NCI-H1436 treated with DMSO at 0.1 percent for 48 hours (cell line): ENCODE data around the gene EHD4.

Source experiments
- DNase-seq: peaks from one replicate; lab custom pipeline; 2025; lab: John Stamatoyannopoulos, UW

EHD4 gene

DNA sequence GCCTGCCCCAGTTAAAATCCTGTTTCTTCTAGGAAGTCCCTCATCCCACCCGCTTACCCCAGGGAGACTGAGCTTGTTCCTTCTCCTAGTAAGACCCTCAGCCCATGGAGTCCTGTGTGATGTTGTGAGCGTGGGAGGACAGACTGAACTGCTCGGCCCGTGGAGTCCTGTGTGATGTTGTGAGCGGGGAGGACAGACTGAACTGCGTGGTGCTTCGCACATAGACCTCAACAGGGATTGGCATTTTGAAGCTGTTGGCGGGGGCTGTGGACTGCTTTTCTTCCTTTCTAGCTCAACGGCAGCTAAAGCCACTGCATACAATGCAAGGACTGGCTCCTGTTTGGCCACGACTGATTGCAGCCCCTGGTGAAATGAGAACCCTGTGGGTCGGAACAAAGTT, 76.9 kb downstream of the EHD4 start:
- no peak for DNase-seq

DNA sequence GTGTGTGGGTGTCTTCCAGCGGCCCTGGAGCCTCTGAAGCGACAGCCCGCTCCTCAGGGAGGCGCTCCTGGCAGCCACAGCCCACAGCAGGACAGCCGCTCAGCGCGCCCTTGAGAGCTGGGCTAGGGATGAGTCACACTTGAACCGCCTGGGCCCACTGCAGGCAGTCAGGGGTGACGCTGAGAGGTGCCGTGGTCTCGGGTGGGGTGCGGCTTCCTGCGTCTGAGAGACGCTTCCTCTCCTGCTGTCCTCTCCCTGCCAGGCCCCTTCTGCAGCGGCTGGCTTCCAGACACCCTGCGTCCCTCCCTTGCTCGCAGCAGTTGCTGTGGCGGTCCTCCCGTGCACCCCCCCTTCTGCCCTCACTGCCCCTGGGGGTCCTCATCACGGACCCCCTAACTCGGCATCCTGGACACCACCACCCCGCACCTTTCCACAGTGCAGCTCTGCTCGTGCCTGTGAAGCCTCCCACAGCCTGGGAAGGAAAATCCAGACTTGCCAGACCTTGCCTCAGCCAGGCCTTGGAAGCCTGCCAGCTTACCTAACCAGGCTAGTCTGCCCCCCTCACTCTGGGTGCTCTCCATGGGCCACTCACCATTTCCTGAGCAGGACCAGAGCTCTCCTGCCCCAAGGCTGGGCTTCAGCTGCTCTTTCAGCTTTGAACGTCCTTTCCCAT, 77.4 kb downstream of the EHD4 start:
- no peak for DNase-seq

DNA sequence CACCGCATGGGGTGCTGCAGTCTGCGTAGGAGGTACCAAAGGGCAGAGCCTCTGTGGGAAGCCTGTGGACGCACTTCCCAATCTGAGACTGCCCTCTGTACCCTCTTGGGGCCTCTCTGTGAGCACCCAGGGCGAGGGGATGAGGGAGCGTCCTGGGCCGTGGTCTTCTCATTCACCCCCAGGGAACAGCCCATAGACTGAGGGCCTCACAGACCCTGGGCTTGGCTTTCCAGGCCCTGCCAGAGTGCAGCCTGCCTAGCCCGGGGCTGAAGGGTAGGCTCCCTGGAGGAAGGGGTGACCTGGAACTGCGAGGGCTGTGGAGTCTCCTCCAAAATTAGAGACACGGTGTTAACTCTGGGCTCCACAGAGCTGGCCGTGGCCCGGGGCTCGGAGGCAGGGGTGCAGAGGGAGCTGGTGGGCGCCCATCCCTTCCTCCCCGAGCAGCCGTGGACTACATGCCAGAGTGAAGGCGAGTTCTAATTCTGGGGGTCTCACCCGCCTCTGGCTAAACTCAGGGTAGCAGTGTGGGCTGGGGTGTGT, 78.0 kb downstream of the EHD4 start:
- no peak for DNase-seq

DNA sequence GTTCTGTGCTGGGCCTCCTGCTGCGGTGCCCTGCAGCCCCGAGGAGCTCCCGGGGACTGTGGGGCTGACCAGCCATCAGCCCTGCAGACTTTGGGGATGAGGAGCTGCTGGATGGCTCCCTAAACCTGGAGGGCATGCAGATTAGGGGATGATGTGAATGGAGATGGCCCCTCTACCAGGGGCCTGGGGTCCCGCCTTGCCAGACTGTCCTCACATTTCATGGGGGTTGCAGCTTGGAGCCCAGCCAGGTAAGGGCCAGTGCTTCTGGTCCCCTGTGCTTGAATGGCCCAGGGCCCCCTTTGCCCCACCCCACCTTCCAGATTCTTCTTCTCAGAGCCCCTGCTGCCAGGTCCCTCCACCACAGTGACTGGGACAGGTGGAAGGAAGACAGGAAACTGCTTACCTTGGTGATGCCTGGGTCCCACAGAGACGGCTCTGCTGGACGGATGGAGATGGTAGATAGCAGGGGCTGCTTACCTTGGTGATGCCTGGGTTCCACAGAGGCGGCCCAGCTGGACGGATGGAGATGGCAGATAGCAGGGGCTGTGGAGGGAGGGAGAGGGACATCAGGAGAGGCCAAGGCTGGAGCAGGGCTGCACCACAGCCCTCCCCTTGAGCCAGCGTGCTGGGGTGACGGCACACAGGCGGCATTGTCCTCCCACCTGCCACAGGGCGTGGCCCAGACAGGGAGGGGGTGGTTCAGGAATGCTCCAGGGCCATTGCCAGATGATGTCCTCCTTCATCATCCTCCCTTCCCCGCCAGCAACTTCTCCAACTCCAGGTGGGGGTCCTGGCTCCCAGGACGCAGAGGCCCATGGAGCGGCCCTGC, 78.7 kb downstream of the EHD4 start, which contains the start of gene SPTBN5:
Gene SPTBN5 (minus strand): TSS at position 632 of the 829 bp plus-strand sequence. CDS start 556 bp downstream, at position 76.
- no peak for DNase-seq

DNA sequence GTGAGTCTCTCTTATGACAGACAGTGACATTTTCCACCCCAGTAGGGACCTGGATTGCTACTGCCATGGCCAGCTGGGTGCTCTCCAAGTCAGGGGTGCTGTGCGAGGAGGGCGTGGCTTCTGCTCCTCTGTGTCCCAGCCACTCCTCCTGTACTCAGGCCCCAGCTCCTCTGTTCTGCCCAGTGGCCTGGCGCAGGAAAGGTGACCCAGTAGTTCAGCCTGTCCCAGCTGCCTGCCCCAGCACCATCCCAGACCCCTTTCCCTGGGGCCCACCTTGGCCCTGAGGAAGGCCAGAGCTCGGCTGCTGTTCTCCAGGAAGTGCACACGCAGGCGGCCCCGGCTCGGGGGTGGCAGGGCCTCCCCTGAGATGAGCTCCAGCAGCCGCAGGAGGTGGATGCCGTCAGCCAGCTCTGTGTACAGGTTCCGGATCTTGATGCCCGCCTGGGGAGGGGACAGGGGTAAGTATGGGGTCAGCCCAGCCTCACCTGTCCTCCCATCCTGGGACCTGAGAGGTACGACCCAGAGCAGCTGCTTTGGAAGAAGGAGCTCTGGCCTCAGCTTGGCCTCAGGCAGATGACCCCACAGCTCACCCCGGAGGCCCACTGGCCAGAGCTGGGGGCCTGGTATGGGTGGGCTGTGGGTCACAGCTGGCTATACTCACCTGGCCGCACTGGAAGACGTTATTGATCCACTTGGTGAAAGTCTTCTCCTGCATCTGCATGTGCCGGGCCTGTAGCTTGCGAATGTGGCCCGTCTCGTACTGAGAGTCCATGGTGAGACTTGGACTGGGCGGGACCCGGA, 79.5 kb downstream of the EHD4 start:
- DNase-seq, result no peak

DNA sequence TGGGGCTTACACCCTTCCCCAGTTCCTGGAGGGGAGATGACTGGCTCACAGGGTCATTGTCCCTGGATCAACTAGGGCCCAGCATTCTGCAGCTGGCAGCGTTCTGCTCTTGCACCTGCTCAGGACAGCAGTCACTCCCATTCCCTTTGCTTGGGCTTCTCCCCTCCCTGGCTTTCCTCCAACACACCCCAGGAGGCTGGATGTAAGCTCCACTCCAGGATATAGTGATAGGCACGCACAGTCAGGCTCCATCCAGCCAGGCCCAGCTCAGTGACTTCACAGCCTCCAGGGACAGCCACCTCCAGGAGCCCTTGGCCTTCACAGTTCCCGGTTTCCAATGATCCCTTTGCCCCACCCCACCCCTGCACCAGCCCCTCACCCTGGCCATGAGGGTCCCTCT, 80.4 kb downstream of the EHD4 start:
- no peak for DNase-seq

DNA sequence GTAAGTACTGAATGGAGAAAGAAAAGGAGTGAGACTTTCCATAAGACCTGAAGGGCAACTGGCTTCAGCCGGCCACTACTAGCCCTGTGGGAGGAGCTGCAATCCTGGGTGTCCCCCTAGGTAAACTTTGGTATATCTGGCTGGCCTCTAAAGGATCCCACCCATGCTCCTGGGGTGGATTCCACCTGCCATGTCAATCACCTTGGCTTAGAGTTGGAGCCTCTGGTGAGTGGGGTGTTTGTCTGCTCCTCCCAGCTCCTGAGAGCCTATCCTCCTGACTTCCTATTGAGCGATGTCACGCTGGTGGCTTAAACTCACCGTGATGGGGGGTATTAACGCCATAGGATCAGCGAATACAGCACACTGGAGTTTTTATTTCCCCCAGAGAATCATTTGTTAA, 81.1 kb downstream of the EHD4 start:
- DNase-seq, result no peak

DNA sequence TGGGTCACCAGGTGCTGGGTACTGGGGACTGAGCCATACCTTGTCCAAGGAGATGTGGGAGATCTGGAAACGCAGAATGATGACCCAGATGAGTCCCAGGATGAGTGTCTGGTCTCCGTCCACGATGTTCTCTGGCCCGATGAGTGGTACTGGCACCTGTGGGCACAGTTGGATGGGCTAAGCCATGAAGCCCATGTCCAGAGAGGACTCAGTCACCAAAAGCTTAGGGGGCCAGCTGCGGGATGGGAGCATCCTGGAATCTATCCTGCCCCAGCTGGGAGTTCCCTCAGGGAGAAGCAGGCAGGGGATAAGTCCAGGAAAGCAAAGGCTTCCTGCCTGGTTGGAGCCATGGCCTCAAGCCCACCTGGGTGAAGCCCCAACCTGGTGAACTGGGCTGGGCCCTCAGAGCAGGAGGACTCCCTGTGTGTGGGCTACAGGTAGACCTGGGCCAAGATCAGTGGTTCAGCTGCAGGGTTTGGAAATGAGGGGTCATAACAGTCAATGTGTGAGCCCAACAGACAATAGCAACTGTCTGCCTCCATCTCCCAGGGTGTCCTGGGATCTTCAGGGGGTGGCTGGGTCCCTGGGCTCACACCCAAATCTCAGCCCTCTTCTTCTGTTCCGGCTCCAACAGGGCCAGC, 82.2 kb downstream of the EHD4 start:
- DNase-seq, result no peak

DNA sequence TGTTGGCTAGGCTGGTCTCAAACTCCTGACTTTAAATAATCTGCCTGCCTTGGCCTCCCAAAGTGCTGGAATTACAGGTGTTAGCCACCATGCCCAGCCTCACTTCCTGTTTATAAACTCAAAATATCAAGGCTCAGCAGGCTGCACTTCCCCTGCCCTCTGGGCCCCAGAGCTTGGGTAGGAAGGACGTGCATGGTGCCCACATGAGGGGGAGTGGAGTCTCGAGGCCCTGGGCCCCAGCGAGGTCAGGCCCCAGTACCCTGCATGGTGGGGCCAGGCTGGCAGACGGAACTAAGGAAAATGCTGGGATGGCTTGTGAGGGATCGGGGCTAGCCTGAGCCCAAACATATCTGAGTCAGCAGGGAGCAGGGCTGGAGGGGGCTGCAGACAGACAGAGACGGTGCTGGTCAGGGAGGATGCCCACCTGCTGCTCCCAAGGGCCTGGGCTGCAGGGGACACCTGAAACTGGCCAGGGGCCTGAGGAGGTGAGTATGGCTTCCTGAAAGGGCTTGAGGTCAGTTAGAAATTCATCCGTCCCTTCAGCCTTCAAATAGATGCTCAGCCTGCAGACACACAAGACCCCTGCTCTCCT, 83.6 kb downstream of the EHD4 start:
- DNase-seq, result no peak

DNA sequence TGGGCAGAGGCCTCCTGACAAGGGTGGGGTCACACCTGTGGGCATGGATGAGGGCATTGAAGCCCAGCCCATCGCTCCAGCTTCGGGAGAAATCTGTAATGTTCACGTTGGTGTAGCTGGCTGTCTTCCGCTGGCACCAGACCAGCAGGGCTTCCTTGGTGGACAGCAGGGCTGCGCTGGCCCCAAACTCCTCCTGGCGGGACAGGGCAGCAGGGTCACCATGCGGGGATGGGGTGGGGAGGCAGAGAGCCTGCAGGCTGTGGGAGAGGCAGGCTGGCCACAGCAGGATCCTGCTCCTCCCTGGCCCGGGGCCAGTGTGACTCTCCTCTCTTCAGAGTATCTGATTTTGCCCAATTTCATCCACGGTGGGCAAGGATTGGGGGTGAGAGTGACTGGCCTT, 84.5 kb downstream of the EHD4 start:
- no peak for DNase-seq

DNA sequence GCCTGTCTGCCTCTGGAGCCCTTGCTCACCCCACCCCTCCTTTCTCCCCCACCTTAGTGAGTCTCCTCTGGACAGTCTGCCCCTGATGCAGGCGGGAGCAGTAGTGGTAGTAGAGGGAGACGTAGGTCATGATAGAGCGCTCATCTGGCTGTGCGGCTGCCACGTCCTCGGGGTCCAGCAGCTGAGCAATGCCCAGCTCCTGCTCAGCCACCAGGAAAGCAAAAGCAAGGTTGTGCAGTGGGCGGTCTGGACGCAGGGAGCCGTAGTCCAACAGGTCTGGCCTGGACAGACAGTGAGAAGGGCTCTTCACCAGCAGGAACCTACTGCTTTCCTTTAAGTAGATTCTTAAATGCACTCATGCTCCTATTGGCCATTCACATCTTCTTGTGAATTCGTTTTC, 85.2 kb downstream of the EHD4 start:
- no peak for DNase-seq

DNA sequence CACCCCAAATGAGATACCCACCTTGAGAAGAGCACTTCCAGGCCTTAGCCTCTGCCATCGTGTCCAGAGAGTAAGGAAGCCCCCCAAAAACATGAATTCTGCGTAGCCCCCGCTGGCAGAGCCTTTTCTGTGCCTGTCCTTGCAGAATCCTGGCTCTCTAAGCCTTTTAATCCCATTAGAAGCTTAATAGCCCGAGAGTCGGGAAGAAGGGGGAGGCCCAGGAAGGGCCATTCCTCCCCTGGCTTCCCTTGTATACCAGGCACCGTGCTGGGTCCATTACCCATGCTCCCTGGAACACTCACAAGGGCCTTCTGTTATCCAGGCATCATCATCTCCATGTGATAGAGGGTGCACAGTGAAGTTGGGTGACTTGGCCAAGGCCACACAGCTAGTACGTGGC, 85.6 kb downstream of the EHD4 start:
- no peak for DNase-seq

DNA sequence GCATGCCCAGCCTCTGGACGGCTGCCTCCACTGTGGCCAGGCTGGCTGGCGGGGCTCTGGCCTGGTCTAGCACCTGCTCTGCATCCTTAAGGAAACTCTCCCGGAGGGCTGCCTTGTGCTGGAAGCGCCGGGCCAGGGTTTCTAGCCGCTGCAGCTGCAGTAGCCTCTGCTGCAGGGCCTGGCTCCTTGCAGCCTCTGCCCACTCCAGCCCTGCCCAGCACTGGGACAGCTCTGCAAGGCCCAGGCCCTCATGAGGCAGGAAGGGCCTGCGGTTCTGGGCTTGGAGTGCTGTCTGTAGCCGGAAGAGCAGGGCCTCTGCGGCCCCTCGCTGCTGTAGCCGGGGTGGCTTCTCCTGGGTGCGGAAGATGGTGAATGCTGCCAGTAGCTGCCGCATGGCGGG, 86.5 kb downstream of the EHD4 start:
- DNase-seq, result no peak

DNA sequence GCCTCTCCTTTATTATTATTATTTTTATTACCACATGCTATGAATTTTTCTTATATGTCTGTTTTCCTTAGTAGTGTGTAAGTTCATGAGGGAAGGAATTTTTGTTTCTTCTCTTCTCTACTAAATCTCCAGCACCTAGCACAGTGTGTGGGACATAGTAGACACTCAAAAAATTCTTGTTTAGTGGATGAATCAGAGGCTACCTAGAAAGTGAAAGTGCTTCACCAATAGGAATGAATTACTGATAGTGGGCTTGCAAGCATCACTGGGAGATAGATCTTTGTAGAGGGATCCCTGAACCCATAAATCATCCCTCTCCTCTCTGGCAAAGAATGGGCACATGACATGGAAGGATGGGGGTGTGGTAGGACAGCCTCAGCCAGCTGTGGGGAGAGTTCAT, 87.0 kb downstream of the EHD4 start:
- no peak for DNase-seq

DNA sequence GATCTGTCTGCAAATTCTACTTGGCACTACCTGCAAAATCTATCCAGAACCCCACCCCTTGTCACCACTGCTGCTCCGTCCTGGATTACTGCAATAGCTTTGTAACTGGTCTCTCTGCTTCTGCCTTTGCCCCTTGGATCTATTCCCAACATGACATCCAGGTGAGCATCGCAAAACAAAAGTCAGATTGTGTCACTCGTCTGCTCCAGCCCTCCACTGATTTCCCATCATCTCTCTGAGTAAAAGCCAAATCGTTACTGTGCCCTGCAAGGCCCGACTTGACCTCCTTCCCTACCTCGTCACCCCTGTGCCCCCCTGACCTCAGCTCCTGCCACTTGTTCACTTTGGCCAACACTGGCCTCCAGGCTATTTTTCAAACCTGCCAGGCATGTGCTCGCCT, 87.9 kb downstream of the EHD4 start:
- DNase-seq, result no peak

DNA sequence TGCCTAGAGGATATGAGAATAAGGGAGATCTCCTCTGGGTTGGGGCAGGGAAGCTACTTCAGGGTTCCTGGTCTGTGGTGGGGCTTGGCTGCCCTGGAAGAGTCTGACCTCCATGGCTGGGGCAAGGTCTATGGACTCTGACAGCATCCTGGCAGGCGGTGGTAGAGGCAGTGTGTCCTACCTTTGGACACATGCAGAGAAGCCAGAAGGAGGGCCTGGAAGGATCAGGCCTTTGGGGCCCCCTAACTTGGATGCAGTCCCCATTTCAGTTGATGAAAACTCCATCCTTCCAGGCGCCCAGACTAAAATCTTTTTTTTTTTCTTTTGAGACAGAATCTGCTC, 88.9 kb downstream of the EHD4 start:
- DNase-seq, result no peak

DNA sequence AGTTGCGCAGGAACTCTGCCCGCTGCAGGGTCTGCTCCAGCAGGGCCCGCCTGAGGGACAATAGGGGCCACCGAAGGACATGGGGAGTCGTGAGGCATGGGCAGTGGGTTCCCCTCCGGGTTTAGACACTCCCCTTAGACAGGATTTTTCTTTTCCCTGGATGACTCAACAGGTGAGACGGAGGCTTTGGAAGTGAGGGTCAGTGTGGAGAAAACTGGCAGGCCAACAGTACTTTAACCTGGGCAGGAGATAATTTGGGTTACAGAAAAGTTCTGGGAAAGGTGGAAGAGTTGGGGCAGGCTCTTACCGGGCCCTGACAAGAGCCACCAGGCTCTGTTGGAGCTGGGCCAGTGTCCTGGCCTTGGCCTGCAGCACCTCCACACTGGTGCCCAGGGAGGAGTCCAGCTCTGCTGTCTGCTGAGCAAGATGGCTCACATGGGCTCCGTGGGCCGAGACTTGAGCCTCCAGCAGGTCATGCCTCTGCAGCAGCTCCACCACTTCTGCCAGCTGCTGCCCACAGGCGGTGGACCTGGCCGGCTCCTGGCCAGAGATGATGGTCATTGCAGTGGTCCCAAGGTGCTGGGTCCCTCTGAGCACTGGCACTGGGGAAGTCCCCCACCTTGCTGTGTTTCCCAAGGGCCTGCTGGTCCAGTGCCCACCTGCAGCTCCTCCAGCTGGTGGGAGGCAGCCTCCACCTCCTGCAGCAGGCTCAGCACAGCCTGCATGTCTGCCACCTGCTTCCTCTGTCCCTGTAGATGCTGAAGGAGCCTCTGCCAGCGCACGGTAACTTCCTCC, 89.5 kb downstream of the EHD4 start:
- no peak for DNase-seq

DNA sequence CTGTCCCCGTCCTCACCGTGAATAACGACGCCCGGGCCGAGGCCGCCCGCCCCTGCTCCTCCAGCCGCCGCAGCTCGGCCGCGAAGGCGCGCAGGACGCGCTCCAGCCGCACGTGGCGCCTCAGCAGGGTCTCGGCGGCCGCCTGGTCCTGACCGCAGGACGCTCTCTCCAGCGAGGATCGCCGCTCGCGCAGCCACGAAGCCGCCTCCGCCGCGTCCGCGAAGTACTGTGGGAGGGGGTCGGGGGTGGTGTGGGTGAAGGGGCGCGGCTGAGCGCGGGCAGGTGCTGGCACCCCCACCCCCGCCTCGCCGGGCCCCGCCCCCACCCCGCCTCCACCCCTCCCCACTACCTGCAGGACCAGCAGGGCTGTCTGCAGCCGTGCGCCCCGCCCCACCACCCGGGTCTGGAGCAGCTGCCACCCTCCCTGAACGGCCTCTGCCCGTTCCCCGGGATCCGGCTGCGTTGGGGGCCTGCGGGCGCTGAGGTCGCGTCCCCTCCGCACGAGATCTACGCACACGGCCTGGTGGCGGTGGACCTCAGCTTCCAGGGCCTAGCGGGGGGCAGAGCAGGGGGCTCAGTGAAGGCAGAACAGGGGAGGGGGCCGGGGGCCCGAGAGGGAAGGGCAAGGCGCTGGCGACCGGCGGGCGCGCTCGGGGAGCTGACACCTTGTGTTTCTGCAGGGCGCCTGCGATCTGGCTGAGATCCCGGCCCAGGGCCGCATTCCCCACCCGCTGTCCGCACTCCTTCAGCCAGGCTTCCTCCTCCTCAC, 90.3 kb downstream of the EHD4 start:
- DNase-seq, result no peak

DNA sequence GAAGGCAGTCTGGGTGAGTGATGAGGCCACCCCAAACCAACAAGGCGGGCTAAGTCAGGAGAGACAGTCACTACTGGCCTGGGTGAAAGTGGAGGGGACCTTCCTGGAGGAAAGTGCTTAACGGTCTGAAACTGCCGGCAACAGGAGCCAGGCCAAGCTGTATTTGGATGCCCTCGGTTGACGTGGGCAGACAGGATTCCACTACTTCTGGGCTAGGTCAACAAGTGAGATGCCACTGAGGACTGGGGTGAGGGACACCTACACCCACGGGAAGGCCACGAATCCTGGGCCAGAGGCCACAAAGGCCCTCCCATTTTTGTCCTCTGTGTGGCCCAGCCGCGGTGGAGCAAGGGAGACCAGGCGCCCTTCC, 90.8 kb downstream of the EHD4 start:
- no peak for DNase-seq

DNA sequence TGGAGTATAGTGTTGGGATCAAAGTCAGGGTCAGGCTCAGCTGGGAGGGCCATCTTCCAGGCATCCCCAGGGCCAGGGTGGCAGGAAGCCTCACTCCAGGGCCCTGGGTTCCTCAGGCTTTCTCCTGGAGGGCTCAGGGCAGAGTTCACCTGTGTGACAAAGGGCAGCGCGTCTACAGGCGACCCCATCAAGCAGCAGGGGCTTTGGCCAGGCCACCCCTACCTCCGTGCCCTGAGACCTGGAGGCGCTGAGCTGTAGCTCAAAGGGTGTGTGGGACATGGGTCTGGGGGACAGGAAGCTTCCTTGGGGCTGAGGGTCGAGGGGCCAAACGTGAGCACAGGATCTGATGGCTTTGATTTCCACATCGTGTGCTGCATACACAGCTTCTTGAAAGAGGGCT, 91.3 kb downstream of the EHD4 start:
- no peak for DNase-seq
